GM06990 (cell line): ENCODE measurements around the gene MTUS2.

Experiments used
- DNase-seq: peaks from one replicate; pipeline ENCODE4 v3.0.0-alpha.2; 2011; ENCODE audit not compliant: insufficient read length; ENCODE audit errors: extremely low read depth
- H3K27me3 ChIP-seq: replicated peaks from 2 replicates; pipeline ENCODE4 v1.6.0; 2011; ENCODE audit warnings: low read length; ENCODE audit not compliant: control insufficient read depth, insufficient read depth
- H3K36me3 ChIP-seq: 2 replicates; pipeline ENCODE4 v1.5.1; 2011; ENCODE audit warnings: low read length; ENCODE audit not compliant: control insufficient read depth, insufficient read depth
- H3K4me3 ChIP-seq: replicated peaks from 2 replicates; pipeline ENCODE4 v1.5.1; 2011; ENCODE audit warnings: low read depth, mild to moderate bottlenecking, control low read depth, low read length
- TF ChIP-seq, protein P1 (sequence below): IDR thresholded peaks from 2 replicates; pipeline ENCODE4 v1.5.1; 2011; ENCODE audit warnings: low read length, control low read depth, mild to moderate bottlenecking, inconsistent platforms; ENCODE audit not compliant: insufficient read depth, poor library complexity, severe bottlenecking

MTUS2 gene

DNA sequence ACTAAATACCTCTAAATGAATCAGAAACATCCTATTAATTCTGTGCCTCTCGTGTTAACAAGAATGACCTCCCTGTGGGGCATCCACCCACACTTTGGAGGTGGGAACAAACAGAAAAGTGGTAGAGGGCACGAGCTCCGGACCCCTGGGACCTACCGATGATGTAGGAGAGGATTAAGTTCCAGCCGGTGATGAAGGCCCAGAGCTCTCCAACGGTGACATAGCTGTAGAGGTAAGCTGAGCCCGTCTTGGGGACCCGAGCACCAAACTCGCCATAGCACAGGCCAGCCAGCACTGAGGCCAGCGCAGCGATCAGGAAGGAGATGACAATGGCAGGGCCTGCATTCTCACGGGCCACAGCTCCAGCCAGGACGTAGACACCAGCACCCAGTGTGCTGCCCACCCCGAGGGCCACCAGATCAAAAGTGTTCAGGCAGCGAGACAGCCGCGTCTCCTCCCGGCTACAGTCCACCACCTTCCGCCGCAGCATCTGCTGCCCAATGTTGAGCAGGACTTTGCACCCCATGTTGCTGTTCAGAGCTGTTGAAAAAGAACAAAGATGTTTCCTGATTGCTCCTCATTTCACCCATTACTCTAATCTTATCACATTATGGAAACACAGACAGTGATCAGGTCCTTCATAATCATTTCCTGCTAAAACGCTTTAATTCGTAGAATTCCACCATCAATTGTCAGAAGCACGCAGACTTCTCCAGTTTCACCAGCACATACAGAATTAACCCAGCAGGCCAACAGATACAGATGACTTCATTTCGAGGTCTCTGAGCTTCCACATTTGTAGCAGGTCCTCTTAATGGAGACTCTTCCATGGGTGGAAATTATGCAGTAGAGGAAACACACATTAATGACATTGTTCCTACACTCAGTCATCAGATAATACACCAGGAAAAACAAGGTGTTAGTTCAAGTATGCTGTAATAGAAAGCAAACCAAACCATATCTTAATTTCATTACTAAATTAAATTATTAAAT lies 715.8 kb downstream of the MTUS2 start:
- Histone ChIP-seq H3K36me3 (peaks cover 19% of the 10 kb centered on the region), H3K4me3 (no peak overlapping the region), H3K27me3 (no peaks in the 10 kb centered on the region)
- no peak for DNase-seq
- TF ChIP-seq, protein P1, sequence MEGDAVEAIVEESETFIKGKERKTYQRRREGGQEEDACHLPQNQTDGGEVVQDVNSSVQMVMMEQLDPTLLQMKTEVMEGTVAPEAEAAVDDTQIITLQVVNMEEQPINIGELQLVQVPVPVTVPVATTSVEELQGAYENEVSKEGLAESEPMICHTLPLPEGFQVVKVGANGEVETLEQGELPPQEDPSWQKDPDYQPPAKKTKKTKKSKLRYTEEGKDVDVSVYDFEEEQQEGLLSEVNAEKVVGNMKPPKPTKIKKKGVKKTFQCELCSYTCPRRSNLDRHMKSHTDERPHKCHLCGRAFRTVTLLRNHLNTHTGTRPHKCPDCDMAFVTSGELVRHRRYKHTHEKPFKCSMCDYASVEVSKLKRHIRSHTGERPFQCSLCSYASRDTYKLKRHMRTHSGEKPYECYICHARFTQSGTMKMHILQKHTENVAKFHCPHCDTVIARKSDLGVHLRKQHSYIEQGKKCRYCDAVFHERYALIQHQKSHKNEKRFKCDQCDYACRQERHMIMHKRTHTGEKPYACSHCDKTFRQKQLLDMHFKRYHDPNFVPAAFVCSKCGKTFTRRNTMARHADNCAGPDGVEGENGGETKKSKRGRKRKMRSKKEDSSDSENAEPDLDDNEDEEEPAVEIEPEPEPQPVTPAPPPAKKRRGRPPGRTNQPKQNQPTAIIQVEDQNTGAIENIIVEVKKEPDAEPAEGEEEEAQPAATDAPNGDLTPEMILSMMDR = no peak

DNA sequence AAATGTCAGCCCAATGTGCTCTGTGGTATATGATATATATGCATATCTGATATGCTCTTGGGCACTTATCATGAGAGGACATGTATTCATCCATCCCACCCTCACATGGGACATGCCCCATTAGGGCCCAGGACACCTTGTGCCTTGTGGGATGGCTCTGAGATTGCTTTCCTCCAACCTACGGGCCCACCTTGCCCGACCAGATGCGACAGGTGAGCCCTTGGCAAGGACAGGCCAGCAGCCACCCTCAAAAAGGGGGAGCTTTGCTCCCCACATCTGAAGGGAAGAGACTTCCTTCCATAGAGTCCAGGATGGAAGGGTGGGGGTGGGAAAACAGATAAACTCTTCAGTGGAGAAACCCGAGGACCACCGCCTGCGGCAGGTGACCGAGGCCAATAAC lies 716.7 kb downstream of the MTUS2 start:
- H3K36me3 ChIP-seq = peaks cover 17% of the 10 kb centered on the region
- TF ChIP-seq, protein P1 = no peak
- H3K4me3 ChIP-seq = no peak overlapping the region
- no peak for DNase-seq
- no peaks in the 10 kb centered on the region for H3K27me3 ChIP-seq

DNA sequence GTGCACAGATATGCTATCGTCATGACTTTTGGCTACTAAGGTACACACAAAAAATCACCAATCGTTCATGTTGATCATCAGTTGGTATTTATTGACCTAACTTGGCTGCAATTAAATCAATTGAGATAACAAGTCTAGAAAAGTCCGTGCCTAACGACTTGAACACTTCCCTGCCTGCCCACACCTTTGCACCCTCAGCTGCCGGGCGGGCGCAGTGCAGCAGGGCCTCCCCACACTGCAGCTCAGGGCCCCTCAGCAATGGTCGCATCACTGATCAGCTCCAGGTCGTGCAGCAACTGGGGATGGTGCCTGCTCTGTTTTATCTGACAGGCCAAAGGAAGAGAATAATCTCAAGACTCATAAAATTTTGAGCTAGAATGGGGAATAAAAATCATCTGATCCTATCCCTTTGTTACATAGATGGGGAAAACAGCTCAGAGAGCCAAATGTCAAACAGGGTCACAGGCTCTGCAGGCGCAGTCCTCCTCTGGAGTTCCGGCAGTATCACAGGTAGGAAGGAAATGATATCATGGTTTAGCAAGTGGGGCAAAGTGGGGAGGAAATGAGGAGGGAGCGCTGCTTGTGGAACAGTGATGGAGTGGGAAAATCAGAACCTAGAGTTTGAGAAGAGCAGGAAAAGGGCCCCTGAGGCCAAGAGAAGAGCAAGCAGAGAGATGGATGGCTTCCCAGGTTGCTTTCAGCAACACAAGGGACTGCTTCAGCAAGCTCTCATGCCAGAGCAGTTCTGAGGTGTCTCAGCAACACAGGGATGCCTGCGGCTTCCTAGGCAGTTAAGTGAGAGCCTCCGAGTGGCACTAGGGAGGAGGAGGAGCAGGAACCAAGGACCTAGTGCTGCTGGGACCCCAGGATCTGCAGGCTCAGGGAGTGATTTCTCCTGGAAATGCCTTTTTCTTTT lies 717.9 kb downstream of the MTUS2 start:
- Histone ChIP-seq H3K27me3 (no peaks in the 10 kb centered on the region), H3K36me3 (peaks cover 9% of the 10 kb centered on the region), H3K4me3 (no peak overlapping the region)
- TF ChIP-seq, protein P1 = no peak
- DNase-seq = no peak

DNA sequence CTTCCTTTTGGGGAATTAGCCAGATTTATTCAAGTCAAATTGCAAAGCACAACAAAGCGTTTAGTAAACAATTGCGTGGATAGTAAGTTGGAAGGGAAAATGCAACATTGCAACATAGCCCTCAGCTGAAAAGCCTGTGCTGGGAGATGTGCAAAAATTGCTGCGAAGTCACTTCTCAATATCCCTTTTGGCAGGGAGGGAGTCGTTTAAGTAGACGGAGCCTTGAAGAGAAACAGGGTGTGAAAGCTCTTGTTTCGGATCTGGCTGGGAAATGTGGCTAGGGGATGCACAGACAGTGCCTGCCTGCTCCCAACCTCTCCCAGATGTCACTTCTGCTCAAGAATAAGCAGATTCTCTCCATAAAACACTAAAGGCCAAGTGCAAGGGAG lies 718.5 kb downstream of the MTUS2 start:
- TF ChIP-seq, protein P1 = no peak
- Histone ChIP-seq H3K36me3 (peaks cover 7% of the 10 kb centered on the region), H3K4me3 (no peak overlapping the region), H3K27me3 (no peaks in the 10 kb centered on the region)
- no peak for DNase-seq

DNA sequence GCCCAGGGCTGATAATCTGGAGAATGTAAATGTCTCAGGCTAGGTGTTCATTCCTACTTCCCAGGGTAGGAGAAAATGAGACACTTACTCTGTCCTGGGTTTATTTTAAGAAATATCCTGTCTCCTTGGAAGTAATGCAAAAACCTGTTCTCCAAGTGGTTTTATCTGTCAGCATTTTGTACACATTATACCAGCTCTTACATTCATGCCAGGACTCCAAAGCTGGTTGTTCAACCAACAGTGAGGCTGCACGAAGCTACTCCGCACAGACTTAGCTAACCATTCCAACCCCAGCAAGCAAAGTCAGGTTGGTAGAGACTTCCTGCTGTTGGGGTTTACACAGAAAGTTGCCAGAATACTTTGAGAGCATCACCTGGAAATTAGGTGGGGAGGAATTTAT lies 719.7 kb downstream of the MTUS2 start:
- TF ChIP-seq, protein P1 = no peak
- no peak for DNase-seq
- Histone ChIP-seq H3K27me3 (no peaks in the 10 kb centered on the region), H3K36me3 (peaks cover 6% of the 10 kb centered on the region), H3K4me3 (no peak overlapping the region)
